Central memory CD8-positive, alpha-beta T cell (primary cell): ENCODE results near the gene CASP9.

Experiments
- ATAC-seq: fragments of 150-1000 bp; cut with Tn5 transposase; replicated peaks from 2 replicates; pipeline ENCODE4 v1.10.0; 2022; ENCODE audit warnings: mild to moderate bottlenecking, moderate FRiP score, moderate number of reproducible peaks; ENCODE audit not compliant: poor library complexity, severe bottlenecking; ENCODE audit errors: extremely low read depth
- DNase-seq, 2 donors: peaks; one replicate each; pipeline ENCODE4 v3.0.0; 2021; ENCODE audit warnings: low spot score in 2 of 2
- H3K27ac Mint-ChIP-seq: one replicate; pipeline ENCODE4 v1.8.0; 2022; ENCODE audit warnings: low read depth, mild to moderate bottlenecking, moderate library complexity, mixed read lengths
- H3K27me3 Mint-ChIP-seq: one replicate; pipeline ENCODE4 v1.8.0; 2022; ENCODE audit warnings: mixed read lengths
- H3K36me3 Mint-ChIP-seq: one replicate; pipeline ENCODE4 v1.8.0; 2022; ENCODE audit warnings: mild to moderate bottlenecking, moderate library complexity, mixed read lengths; ENCODE audit not compliant: insufficient read depth
- H3K4me1 Mint-ChIP-seq: one replicate; pipeline ENCODE4 v1.8.0; 2022; ENCODE audit warnings: mixed read lengths
- H3K4me3 Mint-ChIP-seq: one replicate; pipeline ENCODE4 v1.8.0; 2022; ENCODE audit warnings: mild to moderate bottlenecking, moderate library complexity, mixed read lengths
- H3K9me3 Mint-ChIP-seq: one replicate; pipeline ENCODE4 v1.8.0; 2022; ENCODE audit warnings: mixed read lengths

CASP9 gene

GRCh38 chr1:15442119-15442518 lies 81.9 kb downstream of the CASP9 start:
- DNase-seq (no peak), ATAC-seq (no peak)
- peaks cover 18% of the 10 kb centered on the region for H3K27me3 Mint-ChIP-seq
- H3K4me3 Mint-ChIP-seq, result no peak overlapping the region
- no peak overlapping the region for H3K27ac Mint-ChIP-seq
- no peaks in the 10 kb centered on the region for H3K36me3 Mint-ChIP-seq
- no peaks in the 10 kb centered on the region for H3K4me1 Mint-ChIP-seq
- no peaks in the 10 kb centered on the region for H3K9me3 Mint-ChIP-seq
